ENCODE results near the gene UNCX.

UNCX gene

GRCh38 chr7:1281068-1281467 is 48.4 kb downstream of the UNCX start:
- no peak for TF ChIP-seq EZH2phosphoT487 (conservative IDR thresholded peaks at IDR 0.05; ENCODE audit: low read length)
- TF ChIP-seq CTCF (IDR thresholded peaks at IDR 0.05; ENCODE audit: insufficient read depth, low read length, poor library complexity, severe bottlenecking) = no peak
- Histone ChIP-seq H3K36me3 (ENCODE audit: low read length) (no peaks in the 10 kb centered on the region), H3K27me3 (ENCODE audit: low read length) (no peaks in the 10 kb centered on the region), H4K20me1 (ENCODE audit: low read depth, low read length) (no peaks in the 10 kb centered on the region), H3K27ac (ENCODE audit: low read depth, low read length) (no peak overlapping the region), H3K4me3 (ENCODE audit: insufficient read depth, low read length, poor library complexity, severe bottlenecking) (no peak overlapping the region), H3K79me2 (ENCODE audit: insufficient read depth, low read length) (no peaks in the 10 kb centered on the region), H3K4me2 (ENCODE audit: low read depth, low read length, poor library complexity, severe bottlenecking) (no peak overlapping the region), H3K9me3 (ENCODE audit: insufficient read depth, low read length) (no peaks in the 10 kb centered on the region), H2AFZ (ENCODE audit: low read depth, low read length, severe bottlenecking) (no peak overlapping the region), H3F3A (ENCODE audit: insufficient read depth) (no peaks in the 10 kb centered on the region), H3K9me2 (replicated peaks; ENCODE audit: insufficient read depth, low read length) (no peaks in the 10 kb centered on the region), H3K9ac (ENCODE audit: low read length) (no peak overlapping the region)

GRCh38 chr7:1282679-1283078 is 50.0 kb downstream of the UNCX start:
- TF ChIP-seq CTCF (IDR thresholded peaks at IDR 0.05; ENCODE audit: insufficient read depth, low read length, poor library complexity, severe bottlenecking) (no peak), EZH2phosphoT487 (conservative IDR thresholded peaks at IDR 0.05; ENCODE audit: low read length) (no peak)
- Histone ChIP-seq H3K36me3 (ENCODE audit: low read length) (no peaks in the 10 kb centered on the region), H3K9ac (ENCODE audit: low read length) (no peak overlapping the region), H3K9me2 (replicated peaks; ENCODE audit: insufficient read depth, low read length) (no peaks in the 10 kb centered on the region), H3K27ac (ENCODE audit: low read depth, low read length) (no peak overlapping the region), H2AFZ (ENCODE audit: low read depth, low read length, severe bottlenecking) (no peak overlapping the region), H4K20me1 (ENCODE audit: low read depth, low read length) (no peaks in the 10 kb centered on the region), H3K27me3 (ENCODE audit: low read length) (no peaks in the 10 kb centered on the region), H3F3A (ENCODE audit: insufficient read depth) (no peaks in the 10 kb centered on the region), H3K4me2 (ENCODE audit: low read depth, low read length, poor library complexity, severe bottlenecking) (no peak overlapping the region), H3K4me3 (ENCODE audit: insufficient read depth, low read length, poor library complexity, severe bottlenecking) (no peak overlapping the region), H3K79me2 (ENCODE audit: insufficient read depth, low read length) (no peaks in the 10 kb centered on the region), H3K9me3 (ENCODE audit: insufficient read depth, low read length) (no peaks in the 10 kb centered on the region)

DNA sequence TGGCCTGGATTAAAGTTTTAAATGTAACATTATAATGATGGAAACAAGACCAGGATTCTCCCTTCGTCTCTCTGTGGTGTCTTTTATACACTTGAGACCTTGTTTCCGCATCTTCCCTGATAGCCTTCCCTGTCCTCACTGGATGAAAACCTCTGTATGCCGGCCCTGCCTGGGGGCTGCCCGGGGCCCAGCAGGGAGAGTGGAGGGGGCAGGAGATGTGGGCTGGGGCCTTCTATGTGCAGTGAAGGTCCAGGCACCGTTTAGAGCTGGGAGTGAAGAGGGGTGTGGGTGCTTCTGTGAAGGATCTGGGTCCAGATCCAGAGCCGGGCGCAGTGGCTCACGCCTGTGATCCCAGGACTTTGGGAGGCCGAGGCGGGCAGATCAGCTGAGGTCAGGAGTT is 50.7 kb downstream of the UNCX start:
- H3K9me3 ChIP-seq (ENCODE audit: insufficient read depth, low read length) = no peaks in the 10 kb centered on the region
- H4K20me1 ChIP-seq (ENCODE audit: low read depth, low read length) = no peaks in the 10 kb centered on the region
- H2AFZ ChIP-seq (ENCODE audit: low read depth, low read length, severe bottlenecking) = no peak overlapping the region
- TF ChIP-seq CTCF (IDR thresholded peaks at IDR 0.05; ENCODE audit: insufficient read depth, low read length, poor library complexity, severe bottlenecking) (no peak), EZH2phosphoT487 (conservative IDR thresholded peaks at IDR 0.05; ENCODE audit: low read length) (no peak)
- no peaks in the 10 kb centered on the region for H3K9me2 ChIP-seq (replicated peaks; ENCODE audit: insufficient read depth, low read length)
- H3F3A ChIP-seq (ENCODE audit: insufficient read depth) = no peaks in the 10 kb centered on the region
- no peak overlapping the region for H3K4me3 ChIP-seq (ENCODE audit: insufficient read depth, low read length, poor library complexity, severe bottlenecking)
- H3K36me3 ChIP-seq (ENCODE audit: low read length) = no peaks in the 10 kb centered on the region
- H3K27ac ChIP-seq (ENCODE audit: low read depth, low read length) = no peak overlapping the region
- no peak overlapping the region for H3K4me2 ChIP-seq (ENCODE audit: low read depth, low read length, poor library complexity, severe bottlenecking)
- no peaks in the 10 kb centered on the region for H3K27me3 ChIP-seq (ENCODE audit: low read length)
- no peaks in the 10 kb centered on the region for H3K79me2 ChIP-seq (ENCODE audit: insufficient read depth, low read length)
- no peak overlapping the region for H3K9ac ChIP-seq (ENCODE audit: low read length)
